Left lung (tissue), 10 donors: ENCODE measurements around the gene ZNHIT3. TPM values are rescaled to one million over a fixed set of nuclear protein-coding genes. Genes with fewer than 3 reads are reported as not detected.

Experiments used
- ATAC-seq: fragments of 200-7000 bp; cut with Tn5 transposase; one replicate; pipeline ENCODE4 v1.9.1; 2020; ENCODE audit warnings: moderate library complexity
- DNase-seq, 4 donors: peaks; one replicate each; pipeline ENCODE4 v3.0.0-alpha.2; 2013 to 2020
- H3K27ac ChIP-seq, 2 donors: fragments of 200-600 bp; sonication (generic) in 1 of 2; one replicate each; pipeline versions ENCODE4 v1.5.0 to v1.8.0; 2020 to 2021
- H3K27me3 ChIP-seq, 2 donors: fragments of 200-600 bp; sonication (generic) in 1 of 2; one replicate each; pipeline versions ENCODE4 v1.5.0 to v1.8.0; 2020 to 2021
- H3K36me3 ChIP-seq, 2 donors: fragments of 200-600 bp; sonication (generic) in 1 of 2; one replicate each; pipeline versions ENCODE4 v1.5.0 to v1.8.0; 2020 to 2021
- H3K4me1 ChIP-seq, 2 donors: fragments of 200-600 bp; one replicate each; pipeline ENCODE4 v1.8.0; 2021
- H3K4me3 ChIP-seq, 2 donors: fragments of 200-600 bp; sonication (generic) in 1 of 2; one replicate each; pipeline versions ENCODE4 v1.5.0 to v1.8.0; 2020 to 2021; ENCODE audit warnings: mild to moderate bottlenecking in 1 of 2
- H3K9me3 ChIP-seq, 2 donors: fragments of 200-600 bp; sonication (generic) in 1 of 2; one replicate each; pipeline versions ENCODE4 v1.5.0 to v1.8.0; 2020 to 2021
- intact Hi-C, 2 donors: fragments of 100-400 bp; cut with DNase I; formaldehyde crosslinking; loops; one replicate each; pipeline versions ENCODE4 v1.11.2 to v1.14.2; 2022
- polyA plus RNA-seq, 6 donors: library from polyadenylated mRNA; unstranded; fragments of 120-200 nt; gene quantifications; one replicate each; pipeline ENCODE4 v1.2.1, GENCODE V29; 2013; ENCODE audit not compliant: insufficient read length in 6 of 6
- total RNA-seq, 2 donors: library from RNA; stranded (reverse); fragmentation: NEBNext Ultra II Directional; extraction: Animal tissue kit (Norgen Biotek cat#: 25700); gene quantifications; one replicate each; pipeline ENCODE4 v1.2.1, GENCODE V29; 2021
- TF ChIP-seq, protein P1 (sequence below), 2 donors: fragments of 200-600 bp; sonication (generic) in 1 of 2; IDR thresholded peaks; one replicate each; pipeline versions ENCODE4 v1.5.0 to v1.8.0; 2021; ENCODE audit warnings: antibody characterized with exemption in 2 of 2
- donor health status: DM: no; HTN: yes; CAD: no.
- donor health status: DM: no; HTN: no; CAD: no.

Gene ZNHIT3
- total and polyA plus RNA-seq, 8 donors: 24.7 to 65.1 (median 56.4) TPM

GRCh38 chr17:36533935-36534839, 47.7 kb downstream of the ZNHIT3 start:
- H3K27ac ChIP-seq: peak overlapping the region; percentile 91 to 98
- intact Hi-C loops: loop anchor here in 1 of 2 donors (10.0 kb wide), 1 partner anchor 61 kb away; the partner anchor contains the start of gene DHRS11
- peak; percentile 65 for ATAC-seq
- peak; percentile 24 to 90 (median 58) for DNase-seq
- peaks cover 0 to 24% of the 10 kb centered on the region in 2 donors for H3K4me1 ChIP-seq
- H3K36me3 ChIP-seq: peaks cover 0 to 57% of the 10 kb centered on the region in 2 donors
- H3K9me3 ChIP-seq: no peaks in the 10 kb centered on the region
- H3K4me3 ChIP-seq: peak overlapping the region; percentile 88
- H3K27me3 ChIP-seq: no peaks in the 10 kb centered on the region
- TF ChIP-seq, protein P1, sequence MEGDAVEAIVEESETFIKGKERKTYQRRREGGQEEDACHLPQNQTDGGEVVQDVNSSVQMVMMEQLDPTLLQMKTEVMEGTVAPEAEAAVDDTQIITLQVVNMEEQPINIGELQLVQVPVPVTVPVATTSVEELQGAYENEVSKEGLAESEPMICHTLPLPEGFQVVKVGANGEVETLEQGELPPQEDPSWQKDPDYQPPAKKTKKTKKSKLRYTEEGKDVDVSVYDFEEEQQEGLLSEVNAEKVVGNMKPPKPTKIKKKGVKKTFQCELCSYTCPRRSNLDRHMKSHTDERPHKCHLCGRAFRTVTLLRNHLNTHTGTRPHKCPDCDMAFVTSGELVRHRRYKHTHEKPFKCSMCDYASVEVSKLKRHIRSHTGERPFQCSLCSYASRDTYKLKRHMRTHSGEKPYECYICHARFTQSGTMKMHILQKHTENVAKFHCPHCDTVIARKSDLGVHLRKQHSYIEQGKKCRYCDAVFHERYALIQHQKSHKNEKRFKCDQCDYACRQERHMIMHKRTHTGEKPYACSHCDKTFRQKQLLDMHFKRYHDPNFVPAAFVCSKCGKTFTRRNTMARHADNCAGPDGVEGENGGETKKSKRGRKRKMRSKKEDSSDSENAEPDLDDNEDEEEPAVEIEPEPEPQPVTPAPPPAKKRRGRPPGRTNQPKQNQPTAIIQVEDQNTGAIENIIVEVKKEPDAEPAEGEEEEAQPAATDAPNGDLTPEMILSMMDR (IDR thresholded peaks at IDR 0.05): peak; percentile 27 to 35

GRCh38 chr17:36534840-36535668, 48.6 kb downstream of the ZNHIT3 start, which contains the start of the genes MYO19 and PIGW:
TSS of gene MYO19 (minus strand) at chr17:36534868. CDS start at chr17:36532538, 2,330 bp downstream.
TSS of gene PIGW (plus strand) at chr17:36534987. CDS start at chr17:36537102, 2,115 bp downstream.
- Histone ChIP-seq H3K27me3 (no peaks in the 10 kb centered on the region), H3K4me3 (peak within 1 kb of the TSS; percentile 88), H3K4me1 (peaks cover 0 to 22% of the 10 kb centered on the region in 2 donors), H3K27ac (peak within 1 kb of the TSS; percentile 91 to 98), H3K9me3 (no peaks in the 10 kb centered on the region), H3K36me3 (peaks cover 0 to 53% of the 10 kb centered on the region in 2 donors)
- intact Hi-C loops: loop anchor here in 1 of 2 donors (10.0 kb wide), 1 partner anchor 60 kb away; the partner anchor contains the start of gene DHRS11
- ATAC-seq: peak; percentile 95
- TF ChIP-seq, protein P1 (IDR thresholded peaks at IDR 0.05): peak in 1 of 2 donors; percentile 29
- DNase-seq: peak; percentile 84 to 96 (median 90)

- Histone ChIP-seq H3K4me3 (peak overlapping the region; percentile 88), H3K27ac (peak overlapping the region; percentile 91 to 98), H3K9me3 (no peaks in the 10 kb centered on the region), H3K36me3 (peaks cover 0 to 47% of the 10 kb centered on the region in 2 donors), H3K4me1 (peaks cover 0 to 22% of the 10 kb centered on the region in 2 donors), H3K27me3 (no peaks in the 10 kb centered on the region)
- ATAC-seq (peak; percentile 23), DNase-seq (no peak)
- intact Hi-C loops: loop anchor here in 1 of 2 donors (10.0 kb wide), 1 partner anchor 59 kb away; the partner anchor contains the start of gene DHRS11
- TF ChIP-seq, protein P1 (IDR thresholded peaks at IDR 0.05): no peak
Observed at GRCh38 chr17:36535669-36536081, 49.2 kb downstream of the ZNHIT3 start.

DNA sequence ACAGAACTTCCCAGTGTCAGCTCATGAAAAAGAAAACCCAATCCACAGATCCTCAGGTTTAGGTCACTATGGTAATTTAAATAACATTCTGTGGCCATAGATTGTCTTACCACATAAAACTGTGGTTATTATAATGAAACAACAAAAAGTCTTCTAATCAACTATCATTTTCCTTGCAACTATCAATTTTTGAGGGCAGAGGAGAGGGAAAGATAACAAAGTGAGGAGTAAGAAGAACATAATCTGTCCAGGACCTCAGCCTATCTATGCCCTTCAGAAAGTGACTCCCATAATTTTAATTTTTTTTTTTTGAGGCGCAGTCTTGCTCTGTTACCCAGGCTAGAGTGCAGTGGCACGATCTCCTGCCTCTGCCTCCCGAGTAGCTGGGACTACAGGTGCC, 54.2 kb downstream of the ZNHIT3 start:
- TF ChIP-seq, protein P1 (IDR thresholded peaks at IDR 0.05): no peak
- ATAC-seq (no peak), DNase-seq (no peak)
- intact Hi-C loops: no loop called here
- Histone ChIP-seq H3K9me3 (no peaks in the 10 kb centered on the region), H3K4me1 (peaks cover 0 to 26% of the 10 kb centered on the region in 2 donors), H3K27me3 (no peaks in the 10 kb centered on the region), H3K36me3 (peaks cover 0 to 22% of the 10 kb centered on the region in 2 donors), H3K4me3 (no peak overlapping the region), H3K27ac (no peak overlapping the region)
